GM10266 (cell line): ENCODE measurements around the gene GLS.

Source experiments
- DNase-seq: peaks from one replicate; pipeline ENCODE4 v3.0.0; 2012; ENCODE audit errors: extremely low spot score
- TF ChIP-seq, protein P1 (sequence below): IDR thresholded peaks from 2 replicates; pipeline ENCODE4 v1.5.1; 2012; ENCODE audit warnings: mild to moderate bottlenecking, low read depth; ENCODE audit not compliant: control insufficient read depth, insufficient read depth; ENCODE audit errors: missing control alignments

The GLS gene

GRCh38 chr2:190976521-190976920 lies 95.9 kb downstream of the GLS start:
- TF ChIP-seq, protein P1, sequence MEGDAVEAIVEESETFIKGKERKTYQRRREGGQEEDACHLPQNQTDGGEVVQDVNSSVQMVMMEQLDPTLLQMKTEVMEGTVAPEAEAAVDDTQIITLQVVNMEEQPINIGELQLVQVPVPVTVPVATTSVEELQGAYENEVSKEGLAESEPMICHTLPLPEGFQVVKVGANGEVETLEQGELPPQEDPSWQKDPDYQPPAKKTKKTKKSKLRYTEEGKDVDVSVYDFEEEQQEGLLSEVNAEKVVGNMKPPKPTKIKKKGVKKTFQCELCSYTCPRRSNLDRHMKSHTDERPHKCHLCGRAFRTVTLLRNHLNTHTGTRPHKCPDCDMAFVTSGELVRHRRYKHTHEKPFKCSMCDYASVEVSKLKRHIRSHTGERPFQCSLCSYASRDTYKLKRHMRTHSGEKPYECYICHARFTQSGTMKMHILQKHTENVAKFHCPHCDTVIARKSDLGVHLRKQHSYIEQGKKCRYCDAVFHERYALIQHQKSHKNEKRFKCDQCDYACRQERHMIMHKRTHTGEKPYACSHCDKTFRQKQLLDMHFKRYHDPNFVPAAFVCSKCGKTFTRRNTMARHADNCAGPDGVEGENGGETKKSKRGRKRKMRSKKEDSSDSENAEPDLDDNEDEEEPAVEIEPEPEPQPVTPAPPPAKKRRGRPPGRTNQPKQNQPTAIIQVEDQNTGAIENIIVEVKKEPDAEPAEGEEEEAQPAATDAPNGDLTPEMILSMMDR: no peak
- DNase-seq: no peak

DNA sequence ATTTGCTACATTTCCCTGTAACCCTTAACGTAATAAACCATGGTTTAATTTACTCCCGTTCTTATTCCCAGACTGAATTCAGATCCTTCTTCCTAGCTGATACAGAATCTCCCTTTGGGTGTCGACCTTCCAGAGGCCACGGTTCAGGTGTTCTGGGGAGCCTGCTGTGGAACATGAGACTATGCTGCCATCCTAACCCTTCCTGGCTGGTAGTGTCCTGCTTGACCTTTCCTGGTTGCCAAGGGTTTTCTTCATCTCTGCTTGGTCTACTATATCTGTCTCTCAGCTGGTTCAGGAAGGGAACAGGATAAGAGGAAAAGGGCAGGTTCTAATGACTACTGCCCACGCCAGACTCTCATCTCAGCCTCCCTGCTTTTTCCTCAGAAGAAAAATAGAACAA lies 96.9 kb downstream of the GLS start:
- DNase-seq: no peak
- TF ChIP-seq, protein P1: no peak

- TF ChIP-seq, protein P1: no peak
- no peak for DNase-seq
These were observed 97.9 kb downstream of the GLS start for GRCh38 chr2:190978389-190979053.

DNA sequence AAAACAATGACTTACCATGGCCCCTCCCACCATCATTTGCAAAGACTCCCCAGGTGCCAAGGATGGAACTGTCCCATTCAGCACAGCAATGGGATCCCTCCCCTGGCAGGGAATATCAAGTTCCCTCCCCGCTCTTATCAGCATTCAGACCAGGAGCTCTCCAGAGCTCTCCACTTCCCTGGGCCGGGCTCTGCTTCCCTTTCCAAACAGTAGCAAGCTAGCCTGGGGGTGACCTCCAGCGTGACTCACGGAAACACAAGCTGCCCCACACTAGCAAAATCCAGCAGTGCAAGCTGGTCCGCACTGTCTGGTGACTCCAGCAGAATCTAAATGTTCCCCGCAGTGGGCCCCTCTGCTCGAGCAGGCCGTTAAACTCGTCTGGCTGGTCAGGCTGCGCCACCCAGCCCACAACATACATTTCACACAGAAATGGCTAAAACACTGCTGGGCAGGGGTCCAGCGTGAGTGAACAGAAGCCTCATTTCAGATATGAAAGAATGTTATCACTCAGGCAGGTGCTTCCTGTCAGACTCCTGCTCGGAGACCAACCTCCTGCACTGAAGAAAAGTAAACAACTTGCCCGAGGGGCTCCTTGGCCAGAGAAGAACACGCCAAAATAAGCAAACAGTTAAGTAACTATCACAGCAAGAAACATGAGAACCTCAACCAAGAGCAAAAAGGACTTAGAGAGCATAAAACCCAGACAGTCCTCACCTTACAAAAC lies 99.4 kb downstream of the GLS start:
- TF ChIP-seq, protein P1: no peak
- no peak for DNase-seq

GRCh38 chr2:190980630-190981209 lies 100.1 kb downstream of the GLS start:
- TF ChIP-seq, protein P1: no peak
- no peak for DNase-seq

DNA sequence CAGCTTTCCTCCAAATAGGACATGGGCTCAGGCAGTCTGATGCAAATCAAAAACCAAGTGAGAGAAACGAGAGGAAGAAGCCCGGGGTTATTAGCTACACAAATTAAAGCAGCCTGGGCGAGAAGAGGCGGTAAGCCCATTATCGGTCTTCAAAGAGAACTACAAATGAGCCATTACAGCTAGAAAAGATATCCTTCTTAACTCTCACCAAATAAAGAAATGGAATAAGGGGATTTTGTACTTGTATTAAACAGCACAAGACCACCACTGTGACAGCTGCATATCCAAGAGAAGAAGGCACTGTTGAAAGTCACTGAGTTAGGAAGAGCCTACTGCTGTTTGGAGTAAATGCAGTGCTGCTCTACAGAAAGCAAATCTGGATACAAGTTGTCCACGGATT lies 100.7 kb downstream of the GLS start:
- no peak for DNase-seq
- TF ChIP-seq, protein P1: no peak

DNA sequence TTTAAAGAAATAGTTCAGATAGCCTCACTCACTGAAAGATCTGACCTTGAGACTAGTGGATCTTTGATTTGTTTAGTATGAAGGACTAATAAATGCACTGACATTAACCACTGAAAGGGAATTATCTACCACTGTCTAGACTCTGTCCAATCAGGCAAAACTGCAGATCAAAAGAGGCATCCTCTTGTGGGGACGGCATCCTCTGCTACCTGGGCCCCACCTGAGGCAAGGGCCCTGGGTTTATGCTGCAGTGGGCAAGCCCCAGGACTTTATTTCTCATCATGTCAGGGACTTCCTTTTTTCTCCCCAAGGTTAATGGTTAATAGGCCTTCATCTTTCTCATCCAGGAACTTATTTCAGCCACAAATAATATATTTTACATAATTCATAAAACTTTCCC lies 101.1 kb downstream of the GLS start:
- no peak for DNase-seq
- TF ChIP-seq, protein P1: no peak
